Colon (tissue), 2 donors: ENCODE measurements around the gene MTHFD2L.

Experiments
- FAIRE-seq: peaks from 2 replicates; lab custom pipeline; 2012; peaks lifted over from hg19 to GRCh38; lab: Jason Lieb, UNC
- donor health status: control.
- donor health status: control.

MTHFD2L gene

DNA sequence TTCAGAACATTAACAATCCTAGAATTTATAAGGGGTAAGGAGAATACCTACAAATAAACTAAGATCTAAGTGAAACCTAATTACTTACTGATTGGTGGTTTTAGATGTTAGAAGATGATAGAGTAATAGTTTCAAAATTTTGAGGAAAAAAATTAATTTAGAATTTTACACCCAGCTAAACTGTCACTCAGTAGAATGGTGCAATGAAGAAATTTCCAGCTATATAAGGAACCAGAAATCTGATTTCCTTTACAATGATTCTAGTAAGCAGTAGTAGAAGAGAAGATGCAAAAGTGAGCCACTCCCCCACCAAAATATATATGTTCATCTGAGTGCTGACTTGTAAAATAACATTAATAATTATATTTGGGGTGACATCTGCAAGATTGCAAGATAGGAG lies 95.0 kb downstream of the MTHFD2L start:
- no peak for FAIRE-seq

DNA sequence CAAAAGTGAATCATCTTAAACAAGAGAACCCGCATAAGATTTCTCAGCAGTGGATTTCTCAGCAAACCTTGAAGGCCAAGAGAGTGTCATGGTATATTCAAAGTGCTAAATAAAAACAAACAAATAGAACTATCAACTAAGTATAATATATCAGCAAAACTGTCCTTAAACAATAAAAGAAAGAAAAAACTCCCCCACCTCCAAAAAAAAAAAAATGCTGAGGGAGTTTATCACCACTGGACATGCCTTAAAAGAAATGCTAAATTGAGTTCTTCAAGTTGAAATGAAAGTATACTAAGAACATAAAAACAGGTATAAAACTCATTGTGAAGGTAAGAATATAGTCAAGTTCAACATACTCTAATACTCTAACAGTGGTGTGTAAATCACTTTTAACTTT lies 96.5 kb downstream of the MTHFD2L start:
- no peak for FAIRE-seq

GRCh38 chr4:74255096-74255495 lies 97.2 kb downstream of the MTHFD2L start:
- FAIRE-seq, result no peak

- FAIRE-seq, result no peak
These were observed 101.0 kb downstream of the MTHFD2L start for GRCh38 chr4:74258963-74259362.

DNA sequence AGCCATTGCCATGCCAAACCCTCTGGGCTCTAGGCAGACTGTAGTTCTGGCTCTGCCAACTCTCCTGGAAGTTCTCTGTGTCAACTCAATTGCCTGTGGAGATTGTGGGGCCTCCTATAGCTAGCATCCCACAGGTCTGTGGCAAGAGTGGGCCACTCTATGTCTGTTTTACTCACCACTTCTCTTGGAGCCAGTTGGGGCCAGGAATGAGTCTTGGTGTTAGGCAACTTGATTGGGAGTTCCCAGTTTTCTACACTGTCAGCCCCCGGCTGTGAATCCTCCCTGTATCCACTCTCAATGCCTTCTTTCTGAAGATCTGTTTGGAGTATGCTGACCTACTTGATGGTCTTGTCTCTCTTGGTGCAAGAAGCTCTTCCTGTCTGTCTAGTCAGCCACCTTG lies 102.1 kb downstream of the MTHFD2L start:
- no peak for FAIRE-seq

- no peak for FAIRE-seq
These were observed 104.6 kb downstream of the MTHFD2L start for GRCh38 chr4:74262522-74262921.

GRCh38 chr4:74263551-74263950 lies 105.6 kb downstream of the MTHFD2L start:
- no peak for FAIRE-seq

- FAIRE-seq, result no peak
These were observed 108.2 kb downstream of the MTHFD2L start for GRCh38 chr4:74266081-74266480.

DNA sequence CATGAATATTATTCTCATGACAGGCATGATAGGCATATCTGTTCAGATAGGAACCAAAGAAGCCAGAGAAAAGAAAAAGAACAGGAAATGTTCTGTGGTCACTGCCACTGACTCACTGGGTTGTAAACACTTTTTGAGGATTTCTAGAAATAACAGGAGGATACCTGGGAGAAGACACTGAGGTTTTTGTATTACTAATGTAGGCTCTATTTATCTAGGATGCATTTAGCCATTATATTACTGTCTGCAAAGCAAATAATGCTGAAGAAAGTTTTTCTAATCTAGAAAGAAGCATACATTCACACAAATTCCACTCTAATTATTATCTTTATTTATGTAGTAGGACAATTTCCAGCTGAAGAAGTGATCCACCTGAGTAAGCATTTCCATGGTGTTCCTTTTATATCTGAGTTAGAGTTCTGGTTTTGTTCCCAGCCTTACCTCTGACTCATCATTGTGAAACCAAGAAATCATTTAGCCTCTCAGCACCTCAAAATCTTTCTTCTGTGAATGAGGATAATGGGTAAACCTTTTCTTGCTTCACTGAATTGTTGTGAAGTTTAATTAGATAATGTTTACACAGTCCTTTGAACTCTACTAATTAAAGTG lies 110.2 kb downstream of the MTHFD2L start:
- no peak for FAIRE-seq

DNA sequence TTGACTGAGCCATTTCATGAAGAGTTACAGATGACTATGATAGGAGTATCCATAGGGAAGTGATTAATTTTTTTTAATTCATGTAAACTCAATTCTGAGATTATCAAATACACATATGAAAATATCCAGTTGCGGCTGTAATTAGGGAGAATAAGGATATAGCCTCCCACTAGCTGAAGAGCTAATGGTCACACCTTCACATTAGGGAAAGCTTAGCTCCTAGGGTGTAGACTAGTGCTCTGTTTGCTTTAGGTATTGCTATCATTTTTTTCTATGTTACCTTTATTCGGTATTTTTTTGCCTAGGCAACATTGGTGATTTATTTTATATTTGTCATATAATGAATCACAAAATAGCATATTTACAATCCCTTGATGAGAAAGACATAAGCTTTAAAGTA lies 110.7 kb downstream of the MTHFD2L start:
- no peak for FAIRE-seq

DNA sequence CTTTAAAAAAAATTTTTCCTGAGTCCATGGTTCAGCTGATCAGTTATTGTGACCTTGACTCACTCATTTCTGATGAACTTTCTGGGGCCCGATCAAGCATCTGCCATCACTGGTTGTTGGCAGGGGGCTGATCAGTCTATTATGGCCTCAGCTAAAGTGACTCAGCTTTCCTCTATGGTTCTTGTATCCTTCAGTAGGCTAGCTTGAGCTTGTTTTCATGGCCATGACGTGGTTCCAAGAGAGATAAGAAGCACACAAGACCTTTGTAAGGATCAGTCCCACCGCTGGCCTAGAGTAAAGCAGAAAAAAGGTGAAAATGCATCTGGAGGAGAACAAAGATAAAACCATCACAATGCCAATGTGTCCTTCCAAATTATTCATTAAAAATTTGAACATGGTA lies 120.6 kb downstream of the MTHFD2L start:
- FAIRE-seq, result no peak

DNA sequence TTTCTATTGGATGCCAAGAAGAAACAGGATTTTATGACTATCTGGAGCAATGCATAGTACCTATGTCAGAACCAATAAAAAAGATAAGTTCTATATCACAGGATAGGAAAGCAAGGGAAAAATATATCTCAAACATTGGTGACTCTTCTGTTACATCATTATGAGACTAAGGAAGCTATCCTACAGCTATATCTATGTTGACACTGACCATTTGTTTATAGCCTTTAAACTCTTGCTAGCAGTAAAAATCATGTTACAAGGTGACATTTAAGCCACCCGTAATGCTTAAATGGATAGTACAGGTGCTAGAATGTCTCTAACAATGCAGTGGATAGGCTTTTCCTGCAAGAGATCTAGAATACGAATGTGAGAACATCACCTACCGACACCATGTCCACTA lies 121.8 kb downstream of the MTHFD2L start:
- FAIRE-seq, result no peak

- no peak for FAIRE-seq
These were observed 125.0 kb downstream of the MTHFD2L start for GRCh38 chr4:74282926-74283325.

DNA sequence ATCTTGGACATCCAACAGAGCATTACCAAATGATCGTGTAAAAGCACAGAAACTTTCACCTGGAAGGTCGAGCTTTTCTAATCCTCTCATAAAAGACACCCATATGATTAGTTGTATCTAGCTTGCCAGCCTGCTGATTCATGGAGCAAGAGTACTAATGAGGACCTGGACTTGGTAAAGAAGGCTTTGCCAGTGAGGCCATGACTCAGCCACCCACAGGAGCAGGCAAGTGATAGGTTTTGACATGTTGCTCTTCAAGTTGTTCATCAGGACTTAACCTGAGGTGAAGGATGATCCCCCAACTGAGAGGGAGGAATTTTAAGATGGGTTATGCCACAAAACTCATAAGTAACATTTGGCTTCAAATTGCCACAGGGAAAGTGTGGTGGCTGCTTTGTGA lies 125.7 kb downstream of the MTHFD2L start:
- FAIRE-seq, result no peak

GRCh38 chr4:74284053-74284452 lies 126.1 kb downstream of the MTHFD2L start:
- FAIRE-seq, result no peak

DNA sequence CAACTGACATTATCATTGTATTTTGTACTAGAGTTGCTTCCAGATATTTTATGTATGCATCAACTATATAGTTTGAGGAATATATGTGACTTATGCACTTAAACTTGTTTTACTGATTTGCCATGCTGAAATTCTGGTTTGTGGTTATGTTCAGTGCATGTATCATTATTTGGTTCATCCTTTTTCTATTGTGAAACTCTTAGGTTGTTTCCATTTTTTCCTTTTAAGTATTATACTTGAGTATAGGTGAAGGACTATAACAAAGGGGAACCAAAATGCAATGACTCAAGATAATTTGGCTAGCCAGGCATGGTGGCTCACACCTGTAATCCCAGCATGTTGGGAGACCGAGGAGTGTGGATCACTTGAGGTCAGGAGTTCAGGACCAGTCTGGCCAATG lies 129.2 kb downstream of the MTHFD2L start:
- FAIRE-seq, result no peak

DNA sequence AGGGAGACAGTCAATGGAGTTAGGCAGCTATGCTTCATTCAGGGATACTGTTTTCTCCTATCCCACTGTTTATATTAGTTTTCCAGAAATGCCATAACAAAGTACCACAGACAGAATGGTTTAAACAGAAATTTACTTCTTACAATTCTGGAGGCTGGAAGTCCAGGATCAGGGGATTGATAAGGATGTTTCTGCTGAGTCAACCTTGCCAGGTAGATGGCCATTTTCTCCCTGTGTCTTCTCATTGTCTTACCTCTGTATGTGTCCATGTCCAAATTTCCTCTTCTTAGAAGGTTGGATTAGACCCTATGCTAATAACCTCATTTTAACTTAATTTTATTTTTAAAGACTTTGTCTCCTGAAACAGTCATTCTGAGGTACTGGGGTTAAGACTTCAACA lies 129.9 kb downstream of the MTHFD2L start:
- FAIRE-seq, result no peak

- no peak for FAIRE-seq
These were observed 133.6 kb downstream of the MTHFD2L start for GRCh38 chr4:74291471-74291870.

DNA sequence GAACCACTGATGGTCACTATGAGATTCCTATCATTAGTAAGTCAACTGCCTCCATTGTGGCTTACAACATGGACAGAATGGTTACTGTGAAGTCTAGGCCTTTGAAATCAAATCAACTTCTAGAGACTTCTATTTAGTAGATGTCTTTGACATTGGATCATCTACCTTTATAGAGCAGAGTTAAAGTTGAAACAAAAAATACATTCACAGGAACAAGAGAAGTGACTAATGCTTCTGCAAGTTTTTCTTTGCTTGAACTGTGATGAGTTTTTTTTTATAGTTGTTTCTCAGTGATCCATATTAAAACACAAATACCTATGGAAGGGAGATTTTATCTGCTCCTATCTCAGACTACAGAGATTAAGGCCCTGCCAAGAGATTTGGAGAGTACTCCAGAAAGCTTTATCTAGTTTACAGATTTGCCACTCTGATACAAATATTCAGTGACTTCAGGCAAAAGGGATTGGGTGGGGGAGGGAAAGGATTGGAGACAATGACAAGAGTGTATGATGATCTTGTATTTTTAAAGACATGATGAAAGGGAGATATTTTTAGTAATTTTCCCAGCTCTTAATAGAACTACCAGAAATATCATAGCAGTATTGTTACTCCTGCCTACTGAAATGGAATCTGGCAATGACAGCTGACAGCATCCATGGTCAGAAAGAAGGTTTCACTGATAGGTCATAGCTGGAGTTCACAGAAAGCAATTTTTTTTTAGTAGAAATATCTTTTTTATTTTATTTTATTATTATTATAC lies 134.4 kb downstream of the MTHFD2L start:
- no peak for FAIRE-seq

- FAIRE-seq, result no peak
These were observed 135.6 kb downstream of the MTHFD2L start for GRCh38 chr4:74293558-74293957.

- no peak for FAIRE-seq
These were observed 136.8 kb downstream of the MTHFD2L start for GRCh38 chr4:74294681-74295080.

DNA sequence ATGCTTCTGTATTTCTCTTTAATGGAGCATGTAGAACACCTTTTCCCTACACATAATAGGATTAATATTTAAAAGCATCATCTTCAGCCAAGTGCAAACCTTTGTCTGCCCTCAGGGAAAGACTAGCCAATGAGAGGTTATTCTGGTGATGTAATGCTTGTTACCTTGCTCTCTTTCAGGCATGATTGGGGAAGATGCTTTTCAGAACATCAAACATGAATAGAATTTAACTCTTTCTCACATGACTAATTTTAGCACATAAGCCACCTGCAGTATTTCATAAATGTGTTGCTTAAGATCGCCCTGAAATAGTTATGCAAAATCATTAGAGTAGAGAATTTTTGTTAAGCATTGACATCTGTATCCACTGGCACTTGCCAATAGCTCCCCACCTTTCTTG lies 139.6 kb downstream of the MTHFD2L start:
- no peak for FAIRE-seq

- no peak for FAIRE-seq
These were observed 146.2 kb downstream of the MTHFD2L start for GRCh38 chr4:74304095-74304625.

GRCh38 chr4:74305000-74305399 lies 147.1 kb downstream of the MTHFD2L start:
- no peak for FAIRE-seq
